HPDE6-E6E7 (cell line): Measurements from ENCODE around the gene ZEB2.
A peak's percentile ranks its signal among the peaks of the same experiment; 100 is the strongest.

Experiments
- DNase-seq: peaks from one replicate; pipeline ENCODE4 v3.0.0; 2011; ENCODE audit warnings: missing footprints; ENCODE audit errors: extremely low spot score

Gene ZEB2

GRCh38 chr2:144426355-144426754, 93.6 kb downstream of the ZEB2 start:
- DNase-seq, result no peak

GRCh38 chr2:144424559-144425240, 95.2 kb downstream of the ZEB2 start:
- no peak for DNase-seq

GRCh38 chr2:144421606-144422510, 98.1 kb downstream of the ZEB2 start:
- DNase-seq, result no peak

GRCh38 chr2:144419218-144419617, 100.7 kb downstream of the ZEB2 start:
- DNase-seq, result no peak

- DNase-seq, result no peak
These were observed 104.5 kb downstream of the ZEB2 start for GRCh38 chr2:144415386-144415785.

- peak; percentile 60 for DNase-seq
These were observed 105.5 kb downstream of the ZEB2 start for GRCh38 chr2:144414324-144414845.

GRCh38 chr2:144412709-144413108, 107.2 kb downstream of the ZEB2 start:
- DNase-seq, result no peak

GRCh38 chr2:144411473-144411872, 108.4 kb downstream of the ZEB2 start:
- DNase-seq, result no peak

GRCh38 chr2:144409241-144409640, 110.7 kb downstream of the ZEB2 start:
- DNase-seq, result no peak

GRCh38 chr2:144407262-144407661, 112.7 kb downstream of the ZEB2 start:
- no peak for DNase-seq

- DNase-seq, result no peak
These were observed 113.7 kb downstream of the ZEB2 start for GRCh38 chr2:144405982-144406788.

GRCh38 chr2:144405321-144405720, 114.6 kb downstream of the ZEB2 start:
- DNase-seq, result no peak

- DNase-seq, result no peak
These were observed 115.2 kb downstream of the ZEB2 start for GRCh38 chr2:144404586-144405314.

- DNase-seq, result no peak
These were observed 116.0 kb downstream of the ZEB2 start for GRCh38 chr2:144403933-144404332.

- DNase-seq, result no peak
These were observed 117.7 kb downstream of the ZEB2 start for GRCh38 chr2:144402251-144402650.

GRCh38 chr2:144401036-144401435, 118.9 kb downstream of the ZEB2 start:
- DNase-seq, result no peak

- no peak for DNase-seq
These were observed 123.6 kb downstream of the ZEB2 start for GRCh38 chr2:144396318-144396717.

- no peak for DNase-seq
These were observed 129.4 kb downstream of the ZEB2 start for GRCh38 chr2:144390424-144391020.

- DNase-seq, result no peak
These were observed 130.0 kb downstream of the ZEB2 start for GRCh38 chr2:144389930-144390311.

- DNase-seq, result peak; percentile 32
These were observed 130.6 kb downstream of the ZEB2 start for GRCh38 chr2:144389151-144389929.
